Adipocyte (in vitro differentiated cells): ENCODE results near the gene ZFPM1.

Experiments
- DNase-seq: peaks from one replicate; pipeline ENCODE4 v3.0.0-alpha.2; 2015; ENCODE audit warnings: low read depth
- H3K27me3 ChIP-seq: replicated peaks from 2 replicates; pipeline ENCODE4 v1.7.0; 2013; ENCODE audit warnings: mild to moderate bottlenecking, low read length, moderate library complexity; ENCODE audit not compliant: control insufficient read depth, insufficient read depth
- H3K36me3 ChIP-seq: 2 replicates; pipeline ENCODE4 v1.7.0; 2013; ENCODE audit warnings: low read length, mild to moderate bottlenecking, moderate library complexity; ENCODE audit not compliant: control insufficient read depth, insufficient read depth, severe bottlenecking
- H3K4me1 ChIP-seq: 2 replicates; pipeline ENCODE4 v1.7.0; 2013; ENCODE audit warnings: mild to moderate bottlenecking, low read length, moderate library complexity; ENCODE audit not compliant: control insufficient read depth, insufficient read depth
- H3K4me3 ChIP-seq: 2 replicates; pipeline ENCODE4 v1.7.0; 2013; ENCODE audit warnings: mild to moderate bottlenecking, low read length, moderate library complexity
- H3K9ac ChIP-seq: 2 replicates; pipeline ENCODE4 v1.7.0; 2013; ENCODE audit warnings: mild to moderate bottlenecking, low read length, moderate library complexity
- H3K9me3 ChIP-seq: 2 replicates; pipeline ENCODE4 v1.7.0; 2013; ENCODE audit warnings: mild to moderate bottlenecking, low read length, moderate library complexity; ENCODE audit not compliant: control insufficient read depth

Gene ZFPM1

DNA sequence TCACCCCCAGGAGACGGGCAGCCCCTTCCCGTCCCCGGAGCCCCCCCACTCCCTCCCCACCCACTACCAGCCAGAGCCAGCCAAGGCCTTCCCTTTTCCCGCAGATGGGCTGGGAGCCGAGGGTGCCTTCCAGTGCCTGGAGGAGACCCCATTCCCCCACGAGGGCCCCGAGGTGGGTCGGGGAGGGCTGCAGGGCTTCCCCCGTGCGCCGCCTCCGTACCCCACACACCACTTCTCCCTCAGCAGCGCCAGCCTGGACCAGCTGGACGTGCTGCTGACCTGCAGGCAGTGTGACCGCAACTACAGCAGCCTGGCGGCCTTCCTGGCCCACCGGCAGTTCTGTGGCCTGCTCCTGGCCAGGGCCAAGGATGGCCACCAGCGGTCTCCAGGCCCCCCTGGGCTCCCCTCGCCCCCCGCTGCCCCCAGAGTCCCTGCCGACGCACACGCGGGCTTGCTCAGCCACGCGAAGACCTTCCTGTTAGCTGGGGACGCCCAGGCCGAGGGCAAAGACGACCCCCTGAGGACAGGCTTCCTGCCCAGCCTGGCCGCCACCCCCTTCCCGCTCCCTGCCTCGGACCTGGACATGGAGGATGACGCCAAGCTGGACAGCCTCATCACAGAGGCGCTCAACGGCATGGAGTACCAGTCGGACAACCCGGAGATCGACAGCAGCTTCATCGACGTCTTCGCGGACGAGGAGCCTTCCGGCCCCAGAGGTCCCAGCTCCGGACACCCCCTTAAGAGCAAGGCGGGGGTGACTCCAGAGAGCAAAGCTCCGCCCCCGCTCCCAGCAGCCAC, 23.5 kb upstream of the ZFPM1 start:
- peaks cover 4% of the 10 kb centered on the region for H3K4me1 ChIP-seq
- peak overlapping the region; percentile 81 for H3K9ac ChIP-seq
- DNase-seq, result no peak
- H3K27me3 ChIP-seq, result no peaks in the 10 kb centered on the region
- peaks cover 4% of the 10 kb centered on the region for H3K36me3 ChIP-seq
- H3K9me3 ChIP-seq, result no peaks in the 10 kb centered on the region
- no peak overlapping the region for H3K4me3 ChIP-seq

DNA sequence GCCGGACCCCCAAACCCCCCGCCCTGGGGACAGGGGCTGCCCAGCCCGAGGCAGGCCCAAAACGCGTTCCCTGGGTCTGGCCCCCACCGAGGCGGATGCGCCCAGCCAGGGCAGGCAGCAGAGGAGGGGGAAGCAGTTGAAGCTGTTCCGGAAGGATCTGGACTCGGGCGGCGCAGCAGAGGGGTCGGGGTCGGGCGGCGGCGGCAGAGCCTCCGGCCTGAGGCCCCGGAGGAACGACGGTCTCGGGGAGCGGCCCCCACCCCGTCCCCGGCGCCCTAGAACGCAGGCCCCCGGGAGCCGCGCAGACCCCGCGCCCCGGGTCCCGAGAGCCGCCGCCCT, 22.9 kb upstream of the ZFPM1 start:
- H3K36me3 ChIP-seq, result peaks cover 3% of the 10 kb centered on the region
- peaks cover 4% of the 10 kb centered on the region for H3K4me1 ChIP-seq
- H3K9me3 ChIP-seq, result no peaks in the 10 kb centered on the region
- H3K4me3 ChIP-seq, result no peak overlapping the region
- no peaks in the 10 kb centered on the region for H3K27me3 ChIP-seq
- peak overlapping the region; percentile 81 for H3K9ac ChIP-seq
- no peak for DNase-seq

DNA sequence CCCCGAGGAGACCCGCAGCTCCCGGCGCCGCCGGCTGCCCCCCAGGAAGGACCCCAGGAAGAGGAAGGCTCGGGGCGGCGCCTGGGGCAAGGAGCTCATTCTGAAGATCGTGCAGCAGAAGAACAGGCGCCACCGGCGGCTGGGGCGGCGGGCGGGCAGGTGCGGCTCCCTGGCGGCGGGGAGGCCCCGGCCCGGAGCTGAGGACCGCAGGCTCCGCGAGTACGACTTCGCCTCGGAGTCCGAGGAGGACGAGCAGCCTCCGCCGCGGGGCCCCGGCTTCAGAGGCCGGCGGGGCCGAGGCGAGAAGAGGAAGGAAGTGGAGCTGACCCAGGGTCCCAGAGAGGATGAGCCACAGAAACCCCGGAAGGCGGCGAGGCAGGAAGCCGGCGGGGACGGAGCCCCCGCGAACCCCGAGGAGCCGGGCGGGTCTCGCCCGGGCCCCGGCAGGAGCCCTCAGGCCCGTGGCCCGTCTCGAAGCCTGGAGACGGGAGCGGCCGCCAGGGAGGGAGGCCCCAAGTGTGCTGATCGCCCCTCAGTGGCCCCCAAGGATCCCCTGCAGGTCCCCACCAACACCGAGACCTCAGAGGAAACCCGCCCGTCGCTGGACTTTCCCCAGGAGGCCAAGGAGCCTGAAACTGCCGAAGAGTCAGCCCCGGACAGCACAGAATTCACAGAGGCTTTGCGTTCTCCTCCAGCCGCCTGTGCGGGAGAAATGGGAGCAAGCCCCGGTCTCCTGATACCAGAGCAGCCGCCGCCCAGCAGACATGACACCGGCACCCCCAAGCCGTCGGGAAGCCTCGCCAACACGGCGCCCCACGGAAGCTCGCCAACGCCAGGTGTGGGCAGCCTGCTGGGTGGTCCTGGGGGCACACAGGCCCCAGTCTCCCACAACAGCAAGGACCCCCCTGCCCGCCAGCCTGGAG, 22.3 kb upstream of the ZFPM1 start:
- H3K9ac ChIP-seq, result peak overlapping the region; percentile 81
- DNase-seq, result no peak
- H3K4me3 ChIP-seq, result peak overlapping the region; percentile 65
- no peaks in the 10 kb centered on the region for H3K9me3 ChIP-seq
- H3K4me1 ChIP-seq, result peaks cover 4% of the 10 kb centered on the region
- H3K27me3 ChIP-seq, result no peaks in the 10 kb centered on the region
- no peaks in the 10 kb centered on the region for H3K36me3 ChIP-seq

DNA sequence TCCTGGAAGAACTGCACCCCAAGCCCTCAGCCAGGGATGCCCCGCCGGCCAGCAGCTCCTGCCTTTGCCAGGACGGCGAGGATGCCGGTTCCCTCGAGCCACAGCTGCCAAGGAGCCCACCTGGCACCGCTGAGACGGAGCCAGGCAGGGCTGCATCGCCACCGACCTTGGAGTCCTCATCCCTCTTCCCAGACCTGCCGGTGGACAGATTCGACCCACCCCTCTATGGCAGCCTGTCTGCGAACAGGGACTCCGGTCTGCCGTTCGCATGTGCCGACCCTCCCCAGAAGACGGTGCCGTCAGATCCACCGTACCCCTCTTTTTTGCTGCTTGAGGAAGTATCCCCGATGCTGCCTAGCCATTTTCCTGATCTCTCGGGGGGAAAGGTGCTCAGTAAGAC, 21.4 kb upstream of the ZFPM1 start:
- Histone ChIP-seq H3K36me3 (no peaks in the 10 kb centered on the region), H3K27me3 (no peaks in the 10 kb centered on the region), H3K9me3 (no peaks in the 10 kb centered on the region), H3K9ac (peak overlapping the region; percentile 81), H3K4me3 (no peak overlapping the region), H3K4me1 (peaks cover 4% of the 10 kb centered on the region)
- DNase-seq, result no peak

DNA sequence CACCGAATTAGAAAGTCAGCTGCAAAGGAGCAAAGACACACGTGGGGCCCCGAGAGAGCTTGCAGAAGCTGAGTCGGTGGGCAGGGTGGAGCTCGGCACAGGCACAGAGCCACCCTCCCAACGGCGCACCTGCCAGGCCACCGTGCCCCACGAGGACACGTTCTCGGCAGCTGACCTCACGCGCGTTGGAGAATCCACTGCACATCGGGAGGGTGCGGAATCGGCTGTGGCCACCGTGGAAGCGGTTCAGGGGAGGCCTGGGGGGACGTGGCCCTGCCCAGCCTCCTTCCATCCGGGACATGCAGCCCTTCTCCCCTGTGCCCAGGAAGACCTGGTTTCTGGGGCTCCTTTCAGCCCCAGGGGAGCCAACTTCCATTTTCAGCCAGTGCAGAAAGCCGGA, 20.9 kb upstream of the ZFPM1 start:
- no peak overlapping the region for H3K9ac ChIP-seq
- no peak overlapping the region for H3K4me3 ChIP-seq
- H3K36me3 ChIP-seq, result no peaks in the 10 kb centered on the region
- H3K4me1 ChIP-seq, result peaks cover 4% of the 10 kb centered on the region
- no peak for DNase-seq
- H3K27me3 ChIP-seq, result no peaks in the 10 kb centered on the region
- H3K9me3 ChIP-seq, result no peaks in the 10 kb centered on the region

DNA sequence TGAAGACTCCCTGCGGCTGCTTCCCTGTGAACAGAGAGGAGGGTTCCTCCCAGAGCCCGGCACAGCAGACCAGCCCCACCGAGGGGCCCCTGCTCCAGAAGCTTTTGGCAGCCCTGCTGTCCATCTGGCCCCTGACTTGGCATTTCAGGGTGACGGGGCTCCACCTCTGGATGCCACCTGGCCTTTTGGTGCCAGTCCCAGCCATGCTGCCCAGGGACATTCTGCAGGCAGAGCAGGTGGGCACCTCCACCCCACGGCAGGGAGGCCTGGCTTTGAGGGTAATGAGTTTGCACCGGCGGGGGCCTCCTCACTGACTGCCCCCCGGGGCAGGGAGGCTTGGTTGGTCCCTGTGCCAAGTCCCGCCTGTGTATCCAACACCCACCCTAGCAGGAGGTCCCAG, 20.3 kb upstream of the ZFPM1 start:
- H3K36me3 ChIP-seq, result no peaks in the 10 kb centered on the region
- no peaks in the 10 kb centered on the region for H3K27me3 ChIP-seq
- H3K4me1 ChIP-seq, result peaks cover 4% of the 10 kb centered on the region
- DNase-seq, result no peak
- no peak overlapping the region for H3K9ac ChIP-seq
- H3K4me3 ChIP-seq, result no peak overlapping the region
- H3K9me3 ChIP-seq, result no peaks in the 10 kb centered on the region

DNA sequence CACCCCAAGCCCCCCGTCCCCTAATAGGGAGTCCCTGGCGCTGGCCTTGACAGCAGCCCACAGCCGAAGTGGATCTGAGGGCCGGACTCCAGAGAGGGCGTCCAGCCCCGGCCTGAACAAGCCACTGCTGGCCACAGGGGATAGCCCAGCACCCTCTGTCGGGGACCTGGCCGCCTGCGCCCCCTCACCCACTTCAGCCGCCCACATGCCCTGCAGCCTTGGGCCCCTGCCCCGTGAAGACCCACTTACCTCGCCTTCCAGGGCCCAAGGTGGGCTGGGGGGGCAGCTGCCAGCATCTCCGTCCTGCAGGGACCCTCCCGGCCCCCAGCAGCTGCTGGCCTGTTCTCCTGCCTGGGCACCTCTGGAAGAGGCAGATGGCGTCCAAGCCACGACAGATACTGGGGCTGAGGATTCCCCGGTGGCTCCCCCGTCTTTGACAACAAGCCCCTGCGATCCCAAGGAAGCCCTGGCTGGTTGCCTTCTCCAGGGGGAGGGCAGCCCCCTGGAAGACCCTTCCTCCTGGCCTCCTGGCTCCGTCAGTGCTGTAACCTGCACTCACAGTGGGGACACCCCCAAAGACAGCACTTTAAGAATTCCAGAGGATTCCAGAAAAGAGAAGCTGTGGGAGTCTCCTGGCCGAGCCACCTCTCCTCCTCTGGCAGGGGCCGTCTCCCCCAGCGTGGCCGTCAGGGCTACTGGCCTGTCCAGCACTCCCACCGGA, 19.3 kb upstream of the ZFPM1 start:
- Histone ChIP-seq H3K4me1 (peaks cover 4% of the 10 kb centered on the region), H3K4me3 (no peak overlapping the region), H3K36me3 (no peaks in the 10 kb centered on the region), H3K9ac (no peak overlapping the region), H3K9me3 (no peaks in the 10 kb centered on the region), H3K27me3 (no peaks in the 10 kb centered on the region)
- no peak for DNase-seq

DNA sequence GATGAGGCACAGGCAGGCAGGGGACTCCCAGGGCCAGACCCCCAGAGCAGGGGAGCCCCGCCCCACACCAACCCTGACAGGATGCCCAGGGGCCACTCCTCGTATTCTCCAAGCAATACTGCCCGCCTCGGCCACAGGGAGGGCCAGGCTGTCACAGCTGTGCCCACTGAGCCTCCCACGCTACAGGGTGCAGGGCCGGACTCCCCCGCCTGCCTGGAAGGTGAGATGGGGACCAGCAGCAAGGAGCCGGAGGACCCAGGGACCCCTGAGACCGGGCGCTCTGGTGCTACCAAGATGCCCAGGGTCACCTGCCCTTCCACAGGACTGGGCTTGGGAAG, 18.8 kb upstream of the ZFPM1 start:
- Histone ChIP-seq H3K36me3 (no peaks in the 10 kb centered on the region), H3K4me3 (no peak overlapping the region), H3K9ac (no peak overlapping the region), H3K27me3 (no peaks in the 10 kb centered on the region), H3K9me3 (no peaks in the 10 kb centered on the region), H3K4me1 (peaks cover 4% of the 10 kb centered on the region)
- DNase-seq, result no peak

DNA sequence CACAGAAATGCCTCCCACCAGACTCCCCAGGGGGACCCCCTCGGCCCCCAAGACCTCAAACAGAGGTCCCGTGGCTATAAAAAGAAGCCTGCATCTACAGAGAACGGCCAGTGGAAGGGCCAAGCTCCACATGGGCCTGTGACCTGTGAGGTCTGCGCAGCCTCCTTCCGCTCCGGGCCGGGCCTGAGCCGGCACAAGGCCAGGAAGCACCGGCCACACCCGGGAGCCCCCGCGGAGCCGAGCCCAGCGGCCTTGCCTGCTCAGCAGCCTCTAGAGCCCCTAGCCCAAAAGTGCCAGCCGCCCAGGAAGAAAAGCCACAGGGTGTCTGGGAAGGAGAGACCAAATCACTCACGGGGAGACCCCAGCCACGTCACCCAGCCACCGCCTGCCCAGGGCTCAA, 18.3 kb upstream of the ZFPM1 start:
- Histone ChIP-seq H3K36me3 (no peaks in the 10 kb centered on the region), H3K9me3 (no peaks in the 10 kb centered on the region), H3K9ac (no peak overlapping the region)

DNA sequence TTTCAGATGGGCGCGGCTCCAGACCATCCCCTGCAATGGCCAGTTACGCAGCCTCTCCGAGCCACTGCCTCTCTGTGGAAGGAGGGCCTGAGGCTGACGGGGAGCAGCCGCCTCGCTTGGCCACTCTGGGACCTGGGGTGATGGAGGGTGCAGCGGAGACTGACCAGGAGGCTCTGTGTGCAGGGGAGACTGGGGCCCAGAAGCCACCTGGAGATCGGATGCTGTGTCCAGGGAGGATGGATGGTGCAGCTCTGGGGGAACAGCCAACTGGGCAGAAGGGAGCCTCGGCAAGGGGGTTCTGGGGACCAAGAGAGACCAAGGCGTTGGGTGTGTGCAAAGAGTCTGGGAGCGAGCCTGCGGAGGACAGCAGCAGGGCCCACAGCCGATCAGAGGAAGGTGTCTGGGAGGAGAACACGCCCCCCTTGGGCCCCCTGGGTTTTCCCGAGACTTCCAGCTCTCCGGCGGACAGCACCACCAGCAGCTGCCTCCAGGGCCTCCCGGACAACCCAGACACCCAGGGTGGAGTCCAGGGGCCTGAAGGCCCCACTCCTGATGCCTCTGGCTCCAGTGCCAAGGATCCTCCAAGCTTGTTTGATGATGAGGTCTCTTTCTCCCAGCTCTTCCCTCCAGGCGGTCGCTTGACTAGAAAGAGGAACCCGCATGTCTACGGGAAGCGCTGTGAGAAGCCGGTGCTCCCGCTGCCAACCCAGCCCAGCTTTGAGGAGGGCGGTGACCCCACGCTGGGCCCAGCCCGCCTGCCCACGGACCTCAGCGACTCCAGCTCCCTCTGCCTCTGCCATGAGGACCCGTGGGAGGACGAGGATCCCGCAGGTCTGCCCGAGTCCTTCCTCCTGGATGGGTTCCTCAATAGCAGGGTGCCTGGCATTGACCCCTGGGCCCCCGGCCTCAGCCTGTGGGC, 17.4 kb upstream of the ZFPM1 start:
- Histone ChIP-seq H3K9me3 (no peaks in the 10 kb centered on the region), H3K4me3 (no peak overlapping the region), H3K4me1 (peaks cover 4% of the 10 kb centered on the region), H3K36me3 (no peaks in the 10 kb centered on the region), H3K27me3 (no peaks in the 10 kb centered on the region), H3K9ac (no peak overlapping the region)
- no peak for DNase-seq

More for the DNA sequence above, 18.3 kb upstream of the ZFPM1 start:
- no peaks in the 10 kb centered on the region for H3K27me3 ChIP-seq
- H3K4me1 ChIP-seq, result peaks cover 4% of the 10 kb centered on the region
- no peak for DNase-seq
- H3K4me3 ChIP-seq, result no peak overlapping the region
